SU-DHL-6 (cell line): Measurements from ENCODE around the gene PCDHGA3.
"Not testable (repeated sequence)": the region's sequence is repeated elsewhere in the genome, so short reads cannot be mapped to it uniquely, and the experiment has no call there.

Source experiments
- H2AFZ ChIP-seq: fragments of 200-600 bp; sonication (generic); 2 replicates; pipeline ENCODE4 v1.6.1; 2014; ENCODE audit warnings: low read depth, mild to moderate bottlenecking, moderate library complexity, mixed read lengths, antibody characterized with exemption, low read length; ENCODE audit not compliant: severe bottlenecking
- H3F3A ChIP-seq: fragments of 200-600 bp; shearing (Covaris generic); 2 replicates; pipeline ENCODE4 v1.6.0; 2016; ENCODE audit warnings: antibody characterized with exemption, mild to moderate bottlenecking; ENCODE audit not compliant: insufficient read depth
- H3K27ac ChIP-seq: fragments of 200-600 bp; sonication (generic); 2 replicates; pipeline ENCODE4 v1.5.1; 2016; ENCODE audit warnings: low read depth, mild to moderate bottlenecking, low read length, moderate library complexity, mixed read lengths
- H3K27me3 ChIP-seq: fragments of 200-600 bp; sonication (generic), shearing (Covaris generic); 2 replicates; pipeline ENCODE4 v1.6.0; 2014; ENCODE audit warnings: mild to moderate bottlenecking, low read length
- H3K36me3 ChIP-seq: fragments of 200-600 bp; sonication (generic); 2 replicates; pipeline ENCODE4 v1.6.1; 2014; ENCODE audit warnings: mild to moderate bottlenecking, low read length, mixed read lengths
- H3K4me2 ChIP-seq: fragments of 300-600, 200-600 bp; shearing (Covaris generic), sonication (generic); 2 replicates; pipeline ENCODE4 v1.6.0; 2014; ENCODE audit warnings: low read length, low read depth, mild to moderate bottlenecking; ENCODE audit not compliant: poor library complexity, severe bottlenecking
- H3K4me3 ChIP-seq: fragments of 200-600 bp; sonication (generic); 2 replicates; pipeline ENCODE4 v1.5.1; 2014; ENCODE audit warnings: antibody characterized with exemption, low read length, mild to moderate bottlenecking, mixed read lengths; ENCODE audit not compliant: insufficient read depth, poor library complexity, severe bottlenecking
- H3K79me2 ChIP-seq: fragments of 200-600 bp; sonication (generic); 2 replicates; pipeline ENCODE4 v1.6.1; 2014; ENCODE audit warnings: mild to moderate bottlenecking, low read length, moderate library complexity; ENCODE audit not compliant: insufficient read depth
- H3K9ac ChIP-seq: fragments of 200-600 bp; sonication (generic); 2 replicates; pipeline ENCODE4 v1.7.0; 2014; ENCODE audit warnings: mild to moderate bottlenecking, low read length
- H3K9me2 ChIP-seq: fragments of 200-600 bp; sonication (generic); replicated peaks from 2 replicates; pipeline ENCODE4 v1.6.1; 2014; ENCODE audit warnings: low read length; ENCODE audit not compliant: insufficient read depth
- H3K9me3 ChIP-seq: fragments of 200-600 bp; sonication (generic); 2 replicates; pipeline ENCODE4 v1.6.1; 2014; ENCODE audit warnings: low read length, mixed read lengths; ENCODE audit not compliant: insufficient read depth
- H4K20me1 ChIP-seq: fragments of 200-600 bp; sonication (generic); 2 replicates; pipeline ENCODE4 v1.6.1; 2014; ENCODE audit warnings: low read depth, mild to moderate bottlenecking, antibody characterized with exemption, low read length, moderate library complexity, mixed read lengths
- EZH2phosphoT487 ChIP-seq: fragments of 200-600 bp; sonication (generic), shearing (Covaris generic); conservative IDR thresholded peaks from 2 replicates; pipeline ENCODE4 v1.6.1; 2018; ENCODE audit warnings: mild to moderate bottlenecking, antibody characterized with exemption, low read length, moderate library complexity, mixed read lengths
- TF ChIP-seq, protein P1 (sequence below): fragments of 200-600 bp; sonication (generic); IDR thresholded peaks from one replicate; pipeline ENCODE4 v1.5.1; 2017; ENCODE audit warnings: antibody characterized with exemption, mild to moderate bottlenecking, low read length, moderate library complexity; ENCODE audit not compliant: insufficient read depth, poor library complexity, severe bottlenecking

The PCDHGA3 gene

DNA sequence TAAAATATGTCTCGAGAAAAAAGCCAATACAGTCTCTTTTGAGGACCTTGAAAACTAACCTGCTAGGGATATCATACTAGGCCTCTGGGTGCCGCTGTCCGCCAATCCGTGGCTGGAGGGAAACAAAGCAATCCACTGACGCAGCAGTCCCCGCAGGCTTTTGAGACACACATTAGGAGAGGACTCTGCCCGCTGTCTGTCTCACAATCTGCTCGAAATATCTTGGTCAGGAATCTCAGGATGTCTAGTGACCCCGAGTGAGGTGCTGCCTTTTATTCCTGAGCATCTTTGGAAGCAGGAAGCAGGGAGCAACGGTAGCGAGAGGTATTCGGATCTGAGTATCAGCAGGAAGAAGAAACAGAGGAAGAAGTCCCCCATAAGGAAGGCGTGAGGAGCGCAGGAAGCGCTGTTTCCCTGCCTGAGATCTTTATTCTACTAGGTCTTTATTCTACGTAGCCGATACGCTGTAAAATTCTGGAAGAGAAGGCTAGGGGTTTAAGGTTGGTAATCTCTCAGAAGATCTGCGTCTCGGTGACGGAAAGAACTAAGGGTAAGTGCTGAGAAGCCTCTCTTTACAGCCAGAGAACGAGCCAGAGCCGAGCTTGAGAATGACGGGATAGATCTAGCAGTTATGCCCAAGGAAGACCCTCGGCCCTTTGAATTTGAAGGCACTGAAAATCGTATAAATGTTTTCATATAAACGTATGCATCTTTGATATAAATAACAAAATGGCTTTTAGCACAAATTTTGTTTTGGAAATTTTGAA, 17.4 kb upstream of the PCDHGA3 start:
- Histone ChIP-seq H3K27me3 (no peaks in the 10 kb centered on the region), H2AFZ (peak overlapping the region; percentile 76), H3K9me2 (no peaks in the 10 kb centered on the region), H3K4me3 (peak overlapping the region; percentile 50), H3K79me2 (no peaks in the 10 kb centered on the region), H3K27ac (no peak overlapping the region; the same call in 1 of the 2 replicates), H3K9ac (peak overlapping the region; percentile 53), H3K4me2 (peak overlapping the region; percentile 64), H3K9me3 (no peaks in the 10 kb centered on the region; the same call in 1 of the 2 replicates), H3K36me3 (no peaks in the 10 kb centered on the region), H4K20me1 (no peaks in the 10 kb centered on the region), H3F3A (peaks cover 3% of the 10 kb centered on the region; the same call in 1 of the 2 replicates)
- no peak for TF ChIP-seq EZH2phosphoT487
- TF ChIP-seq, protein P1, sequence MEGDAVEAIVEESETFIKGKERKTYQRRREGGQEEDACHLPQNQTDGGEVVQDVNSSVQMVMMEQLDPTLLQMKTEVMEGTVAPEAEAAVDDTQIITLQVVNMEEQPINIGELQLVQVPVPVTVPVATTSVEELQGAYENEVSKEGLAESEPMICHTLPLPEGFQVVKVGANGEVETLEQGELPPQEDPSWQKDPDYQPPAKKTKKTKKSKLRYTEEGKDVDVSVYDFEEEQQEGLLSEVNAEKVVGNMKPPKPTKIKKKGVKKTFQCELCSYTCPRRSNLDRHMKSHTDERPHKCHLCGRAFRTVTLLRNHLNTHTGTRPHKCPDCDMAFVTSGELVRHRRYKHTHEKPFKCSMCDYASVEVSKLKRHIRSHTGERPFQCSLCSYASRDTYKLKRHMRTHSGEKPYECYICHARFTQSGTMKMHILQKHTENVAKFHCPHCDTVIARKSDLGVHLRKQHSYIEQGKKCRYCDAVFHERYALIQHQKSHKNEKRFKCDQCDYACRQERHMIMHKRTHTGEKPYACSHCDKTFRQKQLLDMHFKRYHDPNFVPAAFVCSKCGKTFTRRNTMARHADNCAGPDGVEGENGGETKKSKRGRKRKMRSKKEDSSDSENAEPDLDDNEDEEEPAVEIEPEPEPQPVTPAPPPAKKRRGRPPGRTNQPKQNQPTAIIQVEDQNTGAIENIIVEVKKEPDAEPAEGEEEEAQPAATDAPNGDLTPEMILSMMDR, result peak; percentile 53

DNA sequence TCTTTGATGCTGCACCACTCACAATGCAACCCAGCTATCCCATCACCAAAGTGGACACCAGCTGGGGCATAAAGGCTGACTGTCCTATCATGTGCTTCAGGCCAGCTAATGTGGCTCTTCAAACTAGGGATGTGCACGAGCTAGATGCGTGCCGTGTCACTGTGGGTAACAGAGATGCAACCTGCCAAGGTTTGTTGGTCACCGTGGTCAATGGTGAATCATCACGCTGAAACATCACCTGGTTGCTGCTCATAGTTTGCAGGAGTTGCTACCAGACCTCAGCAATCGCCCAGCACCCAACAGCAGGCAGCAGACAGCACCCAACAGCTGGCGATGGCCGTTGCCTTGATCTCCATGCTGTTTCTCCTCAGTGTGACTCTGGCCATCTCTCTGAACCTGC, 15.4 kb upstream of the PCDHGA3 start:
- no peaks in the 10 kb centered on the region for H3F3A ChIP-seq
- H3K4me2 ChIP-seq, result no peak overlapping the region
- no peak overlapping the region for H3K4me3 ChIP-seq
- H2AFZ ChIP-seq, result no peak overlapping the region
- no peaks in the 10 kb centered on the region for H3K36me3 ChIP-seq
- H3K27ac ChIP-seq, result no peak overlapping the region
- TF ChIP-seq EZH2phosphoT487, result no peak
- TF ChIP-seq, protein P1, result no peak
- H3K79me2 ChIP-seq, result no peaks in the 10 kb centered on the region
- H3K9me2 ChIP-seq, result no peaks in the 10 kb centered on the region
- H3K9me3 ChIP-seq, result no peaks in the 10 kb centered on the region
- H3K9ac ChIP-seq, result no peak overlapping the region
- no peaks in the 10 kb centered on the region for H4K20me1 ChIP-seq
- H3K27me3 ChIP-seq, result no peaks in the 10 kb centered on the region

DNA sequence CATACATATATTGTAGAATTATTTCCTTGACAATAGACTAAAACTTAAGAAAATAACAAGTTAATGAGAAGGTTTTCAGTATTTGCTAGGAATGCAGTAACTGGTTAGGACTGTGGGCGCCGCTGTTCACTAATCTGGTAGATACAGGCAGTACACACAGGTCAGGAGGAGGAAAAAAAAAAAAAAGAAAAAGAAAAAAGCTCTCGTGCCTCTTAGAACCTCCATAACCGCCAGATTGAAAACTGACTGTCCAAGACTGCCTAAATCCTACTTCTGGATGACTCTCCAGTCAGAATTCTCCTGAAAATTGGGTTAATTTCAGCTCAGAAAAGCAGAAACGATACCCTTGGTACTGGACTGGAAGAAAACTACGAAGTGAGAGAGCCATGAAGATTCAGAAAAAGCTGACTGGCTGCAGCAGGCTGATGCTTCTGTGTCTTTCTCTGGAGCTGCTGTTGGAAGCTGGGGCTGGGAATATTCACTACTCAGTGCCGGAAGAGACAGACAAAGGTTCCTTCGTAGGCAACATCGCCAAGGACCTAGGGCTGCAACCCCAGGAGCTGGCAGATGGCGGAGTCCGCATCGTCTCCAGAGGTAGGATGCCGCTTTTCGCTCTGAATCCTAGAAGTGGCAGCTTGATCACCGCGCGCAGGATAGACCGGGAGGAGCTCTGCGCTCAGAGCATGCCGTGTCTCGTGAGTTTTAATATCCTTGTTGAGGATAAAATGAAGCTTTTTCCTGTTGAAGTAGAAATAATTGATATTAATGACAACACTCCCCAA, 13.1 kb upstream of the PCDHGA3 start, which contains the start of gene PCDHGA1:
Gene PCDHGA1 (plus strand): TSS at position 216 of the 782 bp plus-strand sequence.
- H4K20me1 ChIP-seq, result no peaks in the 10 kb centered on the region
- no peaks in the 10 kb centered on the region for H3F3A ChIP-seq
- H3K9ac ChIP-seq, result peak within 1 kb of the TSS; percentile 36
- H3K9me2 ChIP-seq, result no peaks in the 10 kb centered on the region
- peaks cover 6% of the 10 kb centered on the region; the same call in 1 of the 2 replicates for H3K36me3 ChIP-seq
- H2AFZ ChIP-seq, result peak within 1 kb of the TSS; percentile 97
- peak within 1 kb of the TSS; percentile 49 for H3K4me2 ChIP-seq
- TF ChIP-seq, protein P1, result peak; percentile 84
- no peak for TF ChIP-seq EZH2phosphoT487
- H3K27ac ChIP-seq, result no peak within 1 kb of the TSS
- no peaks in the 10 kb centered on the region for H3K79me2 ChIP-seq
- no peaks in the 10 kb centered on the region for H3K27me3 ChIP-seq
- no peak within 1 kb of the TSS for H3K4me3 ChIP-seq
- no peaks in the 10 kb centered on the region for H3K9me3 ChIP-seq

DNA sequence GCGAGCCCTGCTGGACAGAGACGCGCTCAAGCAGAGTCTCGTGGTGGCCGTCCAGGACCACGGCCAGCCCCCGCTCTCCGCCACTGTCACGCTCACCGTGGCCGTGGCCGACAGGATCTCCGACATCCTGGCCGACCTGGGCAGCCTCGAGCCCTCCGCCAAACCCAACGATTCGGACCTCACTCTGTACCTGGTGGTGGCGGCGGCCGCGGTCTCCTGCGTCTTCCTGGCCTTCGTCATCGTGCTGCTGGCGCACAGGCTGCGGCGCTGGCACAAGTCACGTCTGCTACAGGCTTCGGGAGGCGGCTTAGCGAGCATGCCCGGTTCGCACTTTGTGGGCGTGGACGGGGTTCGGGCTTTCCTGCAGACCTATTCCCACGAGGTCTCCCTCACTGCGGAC, 11.1 kb upstream of the PCDHGA3 start:
- H3F3A ChIP-seq, H3K9me3 ChIP-seq, H3K27me3 ChIP-seq, H3K9ac ChIP-seq, H3K79me2 ChIP-seq, H3K4me3 ChIP-seq, H4K20me1 ChIP-seq, H3K27ac ChIP-seq, H3K4me2 ChIP-seq, H3K36me3 ChIP-seq, H2AFZ ChIP-seq, H3K9me2 ChIP-seq: not testable (repeated sequence)
